Gastrocnemius medialis (tissue), 4 donors: ENCODE measurements around the gene SOS2.

ENCODE experiments used
- CTCF ChIP-seq, 5 experiments: fragments of 450-650 bp in 3 of 5; fragments of 200-600 bp in 2 of 5; sonication (generic) in 2 of 5; IDR thresholded peaks in 4 of 5; conservative IDR thresholded peaks in 1 of 5; 1 replicate in 4 of 5; 2 replicates in 1 of 5; pipeline ENCODE4 v1.5.1; 2016 to 2019; ENCODE audit warnings: antibody characterized with exemption in 5 of 5, mild to moderate bottlenecking in 3 of 5, moderate library complexity in 3 of 5
- POLR2A ChIP-seq, 2 donors: fragments of 450-650 bp; IDR thresholded peaks; one replicate each; pipeline ENCODE4 v1.6.1; 2017; ENCODE audit warnings: antibody characterized with exemption in 2 of 2, mild to moderate bottlenecking in 2 of 2, moderate library complexity in 2 of 2

DNA sequence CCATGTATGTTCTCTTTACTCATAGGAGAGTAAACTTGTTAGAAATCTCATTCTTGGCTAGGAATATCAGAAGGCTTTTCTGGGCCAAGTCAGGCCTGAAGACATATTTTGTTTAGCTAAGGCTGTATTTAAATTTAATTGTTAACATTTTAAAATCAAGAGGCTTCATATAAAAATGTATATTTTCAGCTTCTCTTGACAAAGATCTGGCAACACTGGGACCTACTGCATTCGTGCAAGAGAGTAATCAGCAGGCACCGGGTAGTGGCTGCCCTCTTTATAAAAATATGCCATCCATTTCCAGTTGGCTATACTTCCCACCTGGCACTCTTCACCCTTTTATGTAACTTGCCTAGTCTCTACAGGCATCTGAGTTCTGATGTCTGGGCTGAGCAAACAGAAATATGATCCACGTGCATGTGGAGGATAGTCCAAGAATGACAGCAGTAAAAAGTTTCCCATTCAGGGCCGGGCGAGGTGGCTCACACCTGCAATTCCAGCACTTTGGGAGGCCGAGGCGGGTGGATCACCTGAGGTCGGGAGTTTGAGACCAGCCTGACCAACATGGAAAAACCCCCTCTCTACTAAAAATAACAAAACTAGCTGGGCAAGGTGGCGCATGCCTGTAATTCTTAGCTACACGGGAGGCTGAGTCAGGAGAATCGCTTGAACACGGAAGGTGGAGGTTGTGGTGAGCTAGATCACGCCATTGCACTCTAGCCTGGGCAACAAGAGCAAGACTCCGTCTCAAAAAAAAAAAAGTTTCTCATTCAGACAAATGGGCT lies 2.0 kb upstream of the SOS2 start:
- no peak for TF ChIP-seq CTCF (IDR thresholded peaks at IDR 0.05 in 4 of 5, conservative IDR thresholded peaks at IDR 0.05 in 1 of 5)
- TF ChIP-seq POLR2A (IDR thresholded peaks at IDR 0.05) = no peak
